ENCODE measurements around the gene RYR2. TPM values are rescaled to one million over a fixed set of nuclear protein-coding genes. Genes with fewer than 3 reads are reported as not detected.

The RYR2 gene
- total and polyA plus RNA-seq, 9 of the 15 experiments (the other 6 are each of a cell fraction or from before 2014, with no cell fraction given) = 0.03 to 0.42 (median 0.14) TPM

DNA sequence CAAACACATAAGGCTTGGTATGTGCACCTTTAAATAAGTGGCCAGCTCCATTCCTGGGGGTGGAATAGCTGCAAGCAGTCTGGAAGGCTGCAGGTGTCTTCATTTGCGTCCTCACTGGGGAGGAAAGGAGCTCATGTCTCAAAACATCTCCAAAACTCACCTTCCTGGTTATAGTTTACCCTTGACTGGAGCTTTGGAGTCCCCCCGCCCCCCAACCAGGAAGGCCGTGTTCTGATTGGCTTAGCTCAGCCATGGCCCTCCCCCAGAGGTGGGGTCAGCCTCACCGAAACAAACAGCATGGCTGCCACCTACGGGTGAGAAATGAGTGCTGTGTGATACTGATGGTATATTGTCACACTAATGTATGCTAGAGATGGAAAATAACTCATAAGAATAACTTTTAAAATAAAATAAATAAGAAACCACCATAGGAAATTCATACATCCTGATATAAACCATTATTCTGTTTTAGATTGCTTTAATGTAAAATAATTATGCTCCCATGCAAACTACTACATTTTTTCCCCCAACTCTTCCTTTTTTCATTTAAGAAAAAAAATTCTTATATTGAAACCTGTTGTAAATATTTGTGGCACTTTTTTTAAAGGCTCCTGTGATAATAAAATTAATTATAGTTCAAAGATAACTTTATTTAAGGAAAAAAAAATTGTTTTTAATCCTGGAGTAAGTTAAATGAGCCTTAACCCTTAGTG is 757.9 kb downstream of the RYR2 start:
- Histone ChIP-seq H3K4me1 (replicated peaks in 1 of 2; ENCODE audit: control insufficient read depth in 2 of 2, insufficient read depth in 2 of 2, low read length in 2 of 2) (no peaks in the 10 kb centered on the region), H3K79me2 (ENCODE audit: control insufficient read depth, insufficient read depth, low read length) (no peaks in the 10 kb centered on the region), H3K9me3 (replicated peaks; ENCODE audit: control insufficient read depth, insufficient read depth, low read depth, low read length) (no peaks in the 10 kb centered on the region; the same call in 1 of the 2 replicates), H3K27me3 (ENCODE audit: control insufficient read depth in 2 of 2, insufficient read depth in 2 of 2, low read length in 2 of 2) (no peaks in the 10 kb centered on the region), H3K9me1 (ENCODE audit: control insufficient read depth, insufficient read depth, low read length) (no peaks in the 10 kb centered on the region), H3K9ac (ENCODE audit: insufficient read depth in 1 of 2, low read depth in 2 of 2, low read length in 2 of 2) (no peak overlapping the region), H3K4me3 (no peak overlapping the region), H2AFZ (ENCODE audit: low read depth, low read length) (no peak overlapping the region), H4K20me1 (replicated peaks; ENCODE audit: control insufficient read depth, insufficient read depth, low read length) (no peaks in the 10 kb centered on the region), H3K36me3 (ENCODE audit: control insufficient read depth, insufficient read depth, low read length) (no peaks in the 10 kb centered on the region), H3K27ac (ENCODE audit: extremely low read depth, low read depth, low read length) (no peak overlapping the region), H3K4me2 (ENCODE audit: insufficient read depth, low read length) (no peak overlapping the region)
- DNase-seq (ENCODE audit: extremely low read depth in 1 of 4, low spot score in 3 of 4) (peak; percentile 57 to 86 (median 80)), ATAC-seq (peak; percentile 92), FAIRE-seq (no peak)
- WGBS (ENCODE audit: insufficient coverage, low coverage, missing lambda C conversion rate) = 0% methylated on average over 5 of the region's 5 CpGs
- ChIA-PET CTCF (ENCODE audit: low intra/inter-chr PET ratio) (interaction anchor here (0.6 kb wide), 1 partner anchor 1751 kb away, joined by 3 read pairs; no protein-coding TSS in a partner anchor), POLR2A (no interaction called here)
- BruUV-seq (replicated peaks) = no TSS peak
- TF ChIP-seq DLX4 (CRISPR knock-in tag; IDR thresholded peaks at IDR 0.05) (no peak), RAD21 (CRISPR knock-in tag; conservative IDR thresholded peaks at IDR 0.05 in 1 of 2, IDR thresholded peaks at IDR 0.05 in 1 of 2) (peak; percentile 18 to 48; a peak in 2 of 4 replicates), CTCF (IDR thresholded peaks at IDR 0.05 in 2 of 3, conservative IDR thresholded peaks at IDR 0.05 in 1 of 3; ENCODE audit: insufficient read depth in 2 of 3, low read depth in 1 of 3, low read length in 3 of 3) (peak in 2 of 3 experiments; percentile 7 to 26; a peak in 2 of 6 replicates), NCOR1 (IDR thresholded peaks at IDR 0.05) (no peak), VEZF1 (CRISPR knock-in tag; IDR thresholded peaks at IDR 0.05) (no peak)
- intact Hi-C loops (cut with micrococcal nuclease) = loop anchor here (10.0 kb wide), 2 partner anchors 1195 to 1695 kb away; partner anchors contain the start of gene HEATR1
- in situ Hi-C loops (cut with MboI) = no loop called here
